Islet of Langerhans (tissue), 1 donor: ENCODE data around the gene NME7.
"Not testable (repeated sequence)": the region's sequence is repeated elsewhere in the genome, so short reads cannot be mapped to it uniquely, and the experiment has no call there.

Experiments used
- FAIRE-seq: peaks from one replicate; lab custom pipeline; 2011; peaks lifted over from hg19 to GRCh38; lab: Jason Lieb, UNC

Gene NME7

GRCh38 chr1:169305356-169305755, 62.2 kb downstream of the NME7 start:
- FAIRE-seq, result no peak

- peak; percentile 47 for FAIRE-seq
Observed at GRCh38 chr1:169300854-169301253, 66.7 kb downstream of the NME7 start.

- no peak for FAIRE-seq
Observed at GRCh38 chr1:169298441-169298840, 69.2 kb downstream of the NME7 start.

- FAIRE-seq, result no peak
Observed at GRCh38 chr1:169295846-169296245, 71.8 kb downstream of the NME7 start.

GRCh38 chr1:169295425-169295824, 72.2 kb downstream of the NME7 start:
- no peak for FAIRE-seq

DNA sequence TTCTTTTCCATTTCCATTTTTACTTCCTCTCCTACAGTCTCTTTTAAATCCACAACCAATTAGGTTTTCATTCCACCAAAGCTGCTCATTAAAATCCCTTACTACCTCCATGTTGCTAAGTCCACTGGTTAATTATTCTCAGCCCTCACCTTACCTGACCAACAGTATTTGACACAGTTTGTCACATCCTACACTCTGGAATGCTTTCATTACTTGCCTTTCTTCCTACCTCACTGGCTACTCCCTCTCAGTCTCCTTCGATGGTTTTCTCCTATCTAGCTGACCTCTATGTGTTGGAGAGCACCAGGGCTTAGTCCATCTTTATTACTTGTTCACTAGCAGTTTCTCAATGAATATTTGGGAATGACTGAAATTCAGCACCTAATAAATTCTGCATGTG, 78.6 kb downstream of the NME7 start:
- FAIRE-seq, result no peak

GRCh38 chr1:169288011-169288414, 79.6 kb downstream of the NME7 start:
- FAIRE-seq, result no peak

DNA sequence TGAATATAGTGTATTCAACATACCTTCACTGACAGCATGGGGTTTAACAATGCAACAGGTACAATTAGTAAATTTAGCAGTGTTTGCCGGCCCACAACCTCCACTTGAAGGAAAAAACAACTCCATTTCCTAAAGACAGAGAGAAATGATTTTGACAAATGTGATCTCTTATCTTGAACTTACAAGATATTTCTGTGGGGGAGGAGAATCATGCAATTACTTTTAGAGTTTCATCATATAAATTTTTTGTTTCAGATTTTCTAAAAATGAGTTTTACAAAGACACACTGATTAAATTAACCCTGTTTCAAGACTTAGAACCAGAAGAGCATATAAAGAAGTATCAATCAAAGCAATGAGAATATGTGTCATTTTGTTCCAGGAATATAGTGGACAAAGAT, 80.3 kb downstream of the NME7 start:
- FAIRE-seq, result no peak

- FAIRE-seq, result not testable (repeated sequence)
Observed at GRCh38 chr1:169281562-169281961, 86.0 kb downstream of the NME7 start.

- no peak for FAIRE-seq
Observed at GRCh38 chr1:169271098-169271497, 96.5 kb downstream of the NME7 start.

- FAIRE-seq, result no peak
Observed at GRCh38 chr1:169266133-169266532, 101.5 kb downstream of the NME7 start.

DNA sequence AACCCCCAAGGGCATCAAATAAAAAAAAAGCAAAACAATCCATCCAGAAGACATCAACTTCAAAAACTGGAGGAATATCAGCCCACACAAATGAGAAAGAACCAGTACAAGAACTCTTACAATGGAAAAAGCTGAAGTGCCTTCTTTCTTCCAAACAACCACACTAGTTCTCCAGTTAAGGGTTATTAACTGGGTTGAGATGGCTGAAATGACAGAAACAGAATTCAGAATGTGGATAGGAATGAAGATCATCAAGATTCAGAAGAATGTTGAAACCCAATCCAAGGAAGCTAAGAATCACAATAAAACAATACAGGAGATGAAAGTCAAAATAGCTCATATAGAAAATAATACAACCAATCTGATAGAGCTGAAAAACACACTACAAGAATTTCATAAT, 104.5 kb downstream of the NME7 start:
- FAIRE-seq, result no peak

GRCh38 chr1:169261884-169262283, 105.7 kb downstream of the NME7 start:
- FAIRE-seq, result no peak

DNA sequence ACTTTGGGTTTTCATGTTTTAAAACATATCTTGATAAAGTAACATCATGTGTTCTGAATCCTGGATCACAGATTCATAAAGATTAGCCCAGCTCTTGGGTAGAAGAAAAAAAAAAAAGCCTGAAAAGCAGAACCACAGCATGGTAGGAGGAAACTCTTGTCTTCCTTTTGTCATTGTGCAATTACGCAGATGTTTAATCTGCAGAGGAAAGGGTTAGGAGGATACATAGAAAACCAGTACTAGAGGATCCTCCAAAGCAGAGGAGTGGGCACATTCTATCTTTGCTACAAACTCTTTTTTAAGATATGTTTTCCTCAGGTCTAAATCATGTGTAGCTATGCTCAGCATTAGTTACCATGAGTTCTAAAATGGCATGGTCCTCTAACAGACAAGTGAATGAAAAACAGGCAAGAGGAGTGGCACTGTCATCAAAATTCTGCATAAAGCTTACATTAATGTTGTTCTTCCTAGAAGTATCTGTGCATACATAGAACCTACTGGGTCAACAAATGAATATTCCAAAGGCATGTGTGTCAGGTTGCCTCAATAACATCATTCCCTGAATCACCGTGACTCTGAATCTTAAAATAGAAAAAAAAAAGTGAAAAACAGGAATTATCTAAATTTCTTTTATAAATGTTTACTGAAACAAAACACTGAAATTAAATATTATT, 107.0 kb downstream of the NME7 start:
- no peak for FAIRE-seq

DNA sequence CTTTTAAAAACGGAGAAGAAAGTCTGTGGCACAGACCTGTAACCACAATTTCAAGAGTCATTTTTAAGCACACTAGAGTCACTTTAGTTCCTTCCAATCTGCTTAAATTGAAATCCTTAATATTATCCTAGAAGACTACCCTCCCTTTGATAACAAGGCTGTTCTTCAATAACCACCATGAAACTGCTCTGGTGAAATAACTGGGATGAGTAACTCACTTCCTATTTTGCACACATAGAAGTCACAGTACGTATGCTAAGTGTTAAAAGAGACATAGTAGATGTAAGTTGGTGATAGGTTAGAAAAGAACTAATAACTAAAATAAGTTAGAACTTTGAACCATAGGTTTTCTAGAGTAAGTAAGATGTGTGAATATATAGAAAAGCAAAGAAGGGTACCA, 107.8 kb downstream of the NME7 start:
- FAIRE-seq, result no peak

- FAIRE-seq, result peak; percentile 98
Observed at GRCh38 chr1:169250795-169251194, 116.8 kb downstream of the NME7 start.

DNA sequence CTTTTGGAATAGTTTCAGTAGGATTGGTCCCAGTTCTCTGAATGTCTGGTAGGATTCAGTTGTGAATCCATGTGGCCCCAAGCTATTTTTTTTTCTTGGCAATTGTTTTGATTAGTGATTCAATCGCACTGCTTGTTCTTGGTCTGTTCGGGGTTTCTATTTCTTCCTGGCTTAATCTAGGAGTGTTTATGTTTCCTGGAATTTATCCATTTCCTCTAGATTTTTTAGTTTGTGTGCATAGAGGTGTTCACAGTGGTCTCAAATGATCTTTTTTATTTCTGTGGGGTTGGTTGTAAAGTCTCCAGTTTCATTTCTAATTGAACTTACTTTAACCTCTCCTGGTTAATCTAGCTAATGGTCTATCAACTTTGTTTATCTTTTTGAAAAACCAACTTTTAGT, 117.6 kb downstream of the NME7 start:
- FAIRE-seq, result no peak

DNA sequence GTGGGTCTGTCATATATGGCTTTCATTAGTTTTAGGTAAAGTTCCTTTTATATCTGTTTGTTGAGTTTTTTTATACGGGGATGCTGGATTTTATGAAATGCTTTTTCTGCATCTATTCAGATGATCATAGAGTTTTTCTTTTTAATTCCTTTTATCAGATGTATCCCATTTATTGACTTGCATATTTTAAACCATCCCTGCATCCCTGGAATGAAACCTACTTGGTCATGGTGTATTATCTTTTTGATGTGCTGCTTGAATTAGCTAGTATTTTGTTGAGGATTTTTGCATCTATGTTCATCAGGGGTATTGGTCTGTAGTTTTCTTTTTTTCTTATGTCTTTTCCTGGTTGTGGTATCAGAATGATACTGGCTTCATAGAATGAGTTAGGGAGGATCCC, 118.0 kb downstream of the NME7 start:
- peak; percentile 58 for FAIRE-seq

- peak; percentile 99 for FAIRE-seq
Observed at GRCh38 chr1:169245706-169246105, 121.9 kb downstream of the NME7 start.

DNA sequence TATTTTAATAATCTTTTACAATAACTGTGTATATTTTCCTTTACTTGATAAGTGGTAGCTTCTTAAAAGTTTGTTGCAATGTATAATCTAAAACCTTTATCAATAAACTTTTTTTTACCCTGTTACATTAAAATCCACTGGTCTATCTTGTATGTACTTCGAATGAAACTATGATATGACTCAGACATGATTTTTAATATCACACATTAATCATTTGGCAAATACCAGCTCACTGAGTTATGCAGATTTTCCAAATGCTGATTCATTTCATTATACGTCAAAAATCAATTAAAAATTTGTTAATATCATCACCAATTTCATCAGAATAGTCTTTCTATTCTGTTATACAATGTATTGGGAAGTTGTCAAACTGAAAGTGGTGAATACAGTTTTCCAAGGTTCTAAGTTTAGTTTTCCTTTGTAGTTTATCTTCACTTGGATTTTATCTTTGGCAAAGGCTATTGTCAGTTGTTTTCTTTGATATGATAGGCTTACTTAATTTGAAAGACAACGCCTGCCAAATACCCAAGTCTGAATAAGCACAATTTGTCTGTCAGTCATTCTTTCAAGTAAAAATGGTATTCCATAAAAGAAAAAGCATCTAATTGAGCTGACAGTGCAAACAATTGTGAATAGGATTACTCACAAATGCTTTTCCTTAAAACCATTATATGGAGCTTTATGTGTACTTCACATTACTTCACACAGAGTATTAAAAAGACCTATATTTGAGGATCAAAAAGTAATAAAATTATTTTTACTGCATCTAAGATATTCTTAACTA, 127.0 kb downstream of the NME7 start:
- FAIRE-seq, result peak; percentile 87

GRCh38 chr1:169236880-169237279, 130.7 kb downstream of the NME7 start:
- no peak for FAIRE-seq

GRCh38 chr1:169236143-169236542, 131.5 kb downstream of the NME7 start:
- FAIRE-seq, result peak; percentile 43

DNA sequence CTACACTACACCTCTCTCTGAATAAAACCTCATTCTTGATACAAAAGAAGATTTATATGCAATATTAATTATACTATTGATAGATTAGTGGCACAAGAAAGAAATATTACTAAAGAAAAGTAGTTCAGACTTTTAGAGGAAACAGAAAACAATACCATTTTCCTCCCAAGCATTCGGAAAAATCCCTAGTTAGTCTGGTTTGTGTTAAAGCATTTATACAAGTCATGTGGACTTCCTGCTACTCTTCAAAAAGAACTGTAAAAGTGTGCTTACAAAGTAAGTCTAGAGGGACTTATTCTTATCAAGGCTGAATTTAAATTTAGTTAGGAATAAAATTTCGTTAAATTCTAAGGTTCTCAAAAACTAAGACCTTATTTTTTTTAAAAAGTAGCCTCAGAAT, 132.0 kb downstream of the NME7 start:
- FAIRE-seq, result no peak

DNA sequence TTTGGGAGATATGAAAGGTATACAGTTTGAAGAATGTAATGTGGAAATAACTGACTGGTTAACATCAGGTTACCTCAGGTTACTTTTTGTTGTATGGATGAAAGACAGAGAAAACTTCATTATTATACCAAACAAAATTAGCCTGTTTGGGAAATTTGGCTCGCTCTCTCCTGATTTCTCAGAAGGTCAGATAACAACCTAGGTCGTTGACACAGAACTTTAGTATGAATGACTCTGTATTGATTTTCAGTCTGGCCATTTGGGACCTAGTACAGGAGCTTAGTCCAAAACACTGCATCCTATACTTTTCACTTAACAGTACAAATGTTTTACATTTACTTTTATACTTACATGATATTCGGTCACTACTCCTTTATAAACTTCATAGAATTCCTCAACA, 132.8 kb downstream of the NME7 start:
- FAIRE-seq, result no peak
